ENCODE results near the gene TUBGCP6.

Gene TUBGCP6

DNA sequence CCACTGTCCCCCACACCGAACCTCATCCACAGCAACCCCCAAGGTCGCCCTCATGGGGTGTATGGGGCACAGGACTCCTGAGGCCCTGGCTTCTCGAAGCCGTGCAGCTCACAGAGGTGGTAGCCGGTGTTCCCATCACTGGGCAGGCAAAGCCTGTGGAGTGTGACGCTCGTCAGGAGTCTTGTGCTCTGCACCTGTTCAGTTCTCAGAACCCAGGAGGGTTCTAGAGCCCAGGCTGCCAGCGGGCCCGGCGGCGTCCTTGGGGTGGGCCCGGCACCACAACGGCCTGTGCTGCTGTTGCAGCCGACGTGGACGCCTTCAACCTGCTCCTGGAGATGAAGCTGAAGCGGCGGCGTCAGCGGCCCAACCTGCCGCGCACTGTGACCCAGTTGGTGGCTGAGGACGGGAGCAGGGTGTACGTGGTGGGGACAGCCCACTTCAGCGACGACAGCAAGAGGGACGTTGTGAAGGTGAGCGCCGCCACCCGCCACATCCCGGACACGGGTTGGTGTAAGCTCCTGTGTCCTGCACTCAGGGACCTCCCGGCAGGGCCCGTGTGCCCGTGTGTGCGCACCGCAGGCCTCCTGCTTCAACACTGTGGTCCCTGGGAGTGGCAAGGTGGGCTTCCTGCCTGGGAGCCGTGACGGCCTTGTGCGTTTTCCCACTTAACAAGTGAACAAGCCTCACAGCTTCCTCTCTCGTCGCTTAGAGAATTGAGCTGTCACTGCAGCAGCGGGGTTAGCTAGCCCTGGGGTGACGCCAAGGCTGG, 50.6 kb downstream of the TUBGCP6 start:
- no peak for DNase-seq

DNA sequence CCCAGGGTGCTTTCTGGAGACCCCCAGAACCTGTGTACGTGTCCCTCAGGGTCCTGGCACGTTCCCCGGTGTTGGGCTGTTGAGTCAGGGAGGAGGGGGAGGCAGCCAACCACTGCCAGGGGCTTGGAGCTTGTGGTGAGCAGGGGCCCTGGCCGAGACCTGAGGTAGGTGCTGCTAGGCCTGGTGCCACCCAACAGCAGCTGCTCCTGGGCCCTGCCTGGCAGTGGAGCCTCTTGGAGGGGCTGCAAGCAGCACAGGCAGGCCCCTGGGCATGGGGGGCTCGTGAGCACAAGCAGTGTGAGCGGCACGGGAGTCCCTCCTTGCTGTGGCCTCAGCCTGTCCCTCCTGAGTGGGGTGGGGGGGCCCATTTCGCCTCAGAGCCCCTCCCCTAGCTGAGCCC, 51.2 kb downstream of the TUBGCP6 start:
- no peak for DNase-seq

DNA sequence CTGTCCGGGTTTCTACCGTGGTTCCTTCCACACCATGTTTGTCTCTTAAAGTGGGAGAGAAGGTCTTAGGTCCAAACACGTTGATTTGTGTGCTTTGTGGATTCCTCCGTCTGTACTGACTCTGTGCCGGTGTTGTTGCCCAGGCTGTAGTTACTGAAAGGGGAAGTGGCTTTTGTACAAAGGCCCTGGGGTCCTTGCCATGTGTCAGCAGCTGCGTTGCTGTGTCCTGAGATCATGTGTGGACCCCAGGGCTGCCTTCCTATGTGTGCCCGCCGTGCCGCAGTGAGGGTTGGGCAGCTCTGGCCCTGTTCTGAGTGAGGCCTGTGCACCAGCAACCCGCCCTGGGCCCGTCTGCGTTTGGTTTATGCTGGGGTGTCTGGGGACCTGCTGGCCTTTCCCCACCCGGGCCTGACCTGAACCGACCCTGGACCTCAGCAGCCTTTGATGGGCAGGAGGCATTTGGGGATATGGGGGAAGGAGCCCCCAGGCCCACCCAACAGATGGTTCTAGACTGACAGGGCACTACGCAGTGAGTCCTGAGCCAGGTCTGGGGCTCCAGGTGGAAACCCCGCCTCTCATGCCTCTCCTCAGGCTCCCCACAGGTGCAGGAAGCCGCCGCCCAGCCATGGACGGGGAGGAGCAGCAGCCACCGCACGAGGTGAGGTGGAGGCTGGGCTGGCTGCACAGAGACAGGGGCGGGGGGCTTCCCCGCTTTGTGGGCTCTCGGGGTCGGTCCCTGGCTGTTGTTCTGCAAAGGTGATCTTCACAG, 52.2 kb downstream of the TUBGCP6 start:
- no peak for DNase-seq

DNA sequence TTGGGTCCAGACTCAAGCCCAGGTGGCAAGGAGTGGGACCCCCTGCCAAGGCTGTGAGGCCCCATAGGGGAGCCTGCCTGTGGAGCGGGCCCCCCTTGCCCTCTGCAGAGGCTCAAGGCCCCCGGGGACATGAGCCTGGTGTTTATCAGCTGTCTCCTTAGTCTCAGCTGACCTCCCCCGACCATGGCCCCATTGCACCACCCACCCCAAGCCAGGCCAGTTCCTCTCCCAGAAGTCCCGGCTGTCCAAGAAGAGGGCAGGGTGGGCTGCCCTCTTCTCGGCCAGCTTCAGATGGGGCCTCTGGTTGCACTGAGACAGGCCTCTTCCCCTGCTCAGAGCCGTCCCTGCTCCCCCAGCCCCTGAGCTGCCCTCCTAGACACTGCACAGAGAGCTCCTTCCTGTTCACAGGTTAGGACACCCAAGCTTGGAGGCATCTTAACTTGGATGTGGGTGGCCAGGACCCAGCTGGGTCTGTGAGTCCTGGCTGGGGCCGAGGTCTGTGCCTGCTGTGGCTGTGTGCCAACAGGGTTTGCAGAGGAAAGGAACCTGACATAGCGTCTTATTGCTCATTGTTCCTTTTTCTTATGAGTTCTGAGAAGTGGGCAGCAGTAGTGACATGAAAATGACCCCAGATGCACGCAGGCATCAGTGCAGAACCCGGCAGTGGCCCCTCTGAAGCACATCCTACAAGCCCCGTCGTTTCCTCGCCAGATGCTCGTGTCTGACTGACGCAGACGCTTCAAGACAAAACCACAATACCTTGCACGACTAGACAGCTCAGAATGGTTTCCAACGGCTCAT, 53.7 kb downstream of the TUBGCP6 start:
- peak; percentile 45 to 52 for DNase-seq

DNA sequence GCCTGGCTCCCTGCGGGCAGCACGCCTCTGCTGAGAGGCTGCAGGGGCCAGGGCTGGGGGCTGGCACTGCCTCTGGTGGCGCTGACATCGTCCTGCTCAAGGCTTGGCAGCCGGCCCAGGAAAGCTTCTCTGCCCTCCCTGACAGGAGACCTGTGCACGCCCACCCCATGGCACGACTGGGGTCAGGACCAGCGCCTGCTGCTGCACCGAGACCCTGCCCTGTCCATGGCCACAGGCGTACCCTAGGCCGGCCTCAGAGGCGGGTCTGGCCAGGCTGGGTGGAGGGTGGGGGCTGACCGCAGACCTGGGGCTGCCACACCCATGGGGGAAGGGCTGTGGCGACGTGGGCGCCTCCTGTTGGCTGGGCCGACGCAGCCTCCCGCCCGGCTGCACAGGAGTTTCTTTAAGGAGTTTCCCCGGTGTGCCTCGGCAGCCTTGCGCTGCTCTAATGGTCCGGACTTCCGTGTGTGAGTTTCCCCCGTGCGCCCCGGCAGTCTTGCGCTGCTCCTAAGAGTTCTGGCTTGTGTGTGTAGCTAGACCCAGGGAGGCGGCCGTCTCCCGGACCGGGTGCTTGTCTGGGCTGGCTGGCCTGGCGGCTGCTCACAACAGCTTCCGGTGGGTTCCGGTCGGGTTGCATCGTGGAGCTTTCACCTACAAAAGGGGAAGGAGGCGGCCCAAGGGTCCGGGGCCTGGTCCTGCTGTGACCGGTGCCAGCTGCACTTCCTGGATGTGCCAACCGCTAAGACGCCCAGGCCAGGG, 54.5 kb downstream of the TUBGCP6 start:
- peak; percentile 61 to 63 for DNase-seq

DNA sequence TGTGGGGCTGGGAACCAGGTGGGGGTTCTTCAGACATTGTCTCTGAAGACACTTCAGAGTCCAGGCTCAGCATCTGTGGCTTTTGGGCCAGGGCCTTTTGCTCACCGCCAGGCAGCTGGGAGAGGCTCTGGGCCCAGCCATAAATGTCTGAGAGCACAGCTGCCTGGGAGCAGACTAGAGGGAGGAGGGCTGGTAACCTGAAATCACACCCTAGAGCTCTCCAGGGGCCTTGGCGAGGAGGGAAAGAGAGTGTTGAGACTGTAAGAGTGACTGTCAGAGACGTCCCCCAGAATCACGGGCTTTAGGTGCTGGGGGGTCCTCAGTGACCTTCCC, 55.0 kb downstream of the TUBGCP6 start:
- DNase-seq, result no peak

GRCh38 chr22:50189184-50189848, 55.5 kb downstream of the TUBGCP6 start:
- no peak for DNase-seq

- DNase-seq, result no peak
Observed at GRCh38 chr22:50188356-50188755, 56.5 kb downstream of the TUBGCP6 start.

DNA sequence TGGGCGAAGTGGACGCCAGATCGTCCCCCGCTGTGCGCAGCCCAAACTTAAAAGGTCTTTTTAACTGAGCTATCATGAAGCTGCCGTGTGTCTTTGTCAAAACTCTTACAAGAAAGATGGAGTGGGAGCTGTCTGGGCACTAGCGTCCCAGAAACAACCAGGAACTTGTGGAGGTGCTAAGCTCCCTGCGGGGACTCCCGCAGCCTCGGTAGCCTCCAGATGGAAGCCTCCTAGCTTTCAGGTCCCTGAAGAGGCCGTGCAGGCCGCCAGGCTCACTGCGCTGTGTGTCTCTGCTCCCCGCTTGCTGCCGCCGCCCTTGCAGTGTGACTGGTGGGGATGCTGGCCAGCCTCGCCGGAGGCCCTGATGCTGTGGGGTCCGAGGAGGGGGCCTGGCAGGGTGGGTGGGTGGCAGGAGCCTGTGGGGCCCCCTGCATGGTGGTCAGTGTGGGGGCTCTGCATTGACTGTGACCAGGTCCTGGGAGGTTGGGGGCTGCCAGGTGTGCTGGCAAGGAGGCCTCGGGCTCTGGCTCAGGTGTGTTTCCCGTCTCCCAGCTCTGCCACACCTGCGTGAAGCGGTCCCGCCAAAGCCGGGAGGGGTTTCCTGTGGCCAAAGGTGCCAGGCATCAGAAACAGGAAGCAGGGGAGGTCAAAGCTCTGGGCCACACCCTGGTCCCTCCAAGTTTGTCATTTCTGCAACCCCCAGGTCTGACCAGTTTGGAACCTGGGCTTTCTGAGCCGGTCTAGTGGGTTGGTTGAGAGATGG, 57.9 kb downstream of the TUBGCP6 start:
- DNase-seq, result no peak

DNA sequence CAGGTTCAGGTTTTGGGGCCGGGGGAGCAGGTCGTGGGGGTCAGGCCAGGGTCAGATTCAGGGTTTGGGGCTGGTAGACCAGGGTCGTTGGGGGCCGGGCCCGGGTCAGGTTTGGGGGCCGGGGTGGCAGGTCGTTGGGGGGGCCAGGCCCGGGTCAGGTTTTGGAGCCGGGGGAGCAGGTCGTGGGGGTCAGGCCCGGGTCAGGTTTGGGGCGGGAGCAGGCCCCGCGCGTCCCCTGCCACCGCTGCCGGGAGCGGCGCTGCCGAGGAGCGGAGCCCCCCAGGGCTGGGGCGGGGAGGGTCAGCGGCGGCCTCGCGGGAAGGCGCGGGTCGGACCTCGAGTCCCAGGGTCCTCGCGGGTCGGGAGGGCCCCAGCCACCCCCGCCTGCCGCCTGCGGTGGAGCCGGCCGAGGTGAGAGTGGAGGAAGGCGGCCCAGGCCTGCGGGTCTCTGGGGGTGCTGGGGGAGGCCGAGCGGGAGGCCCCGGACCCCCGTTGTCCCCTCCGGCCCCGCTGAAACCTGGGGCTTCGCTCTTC, 58.6 kb downstream of the TUBGCP6 start:
- DNase-seq, result no peak

DNA sequence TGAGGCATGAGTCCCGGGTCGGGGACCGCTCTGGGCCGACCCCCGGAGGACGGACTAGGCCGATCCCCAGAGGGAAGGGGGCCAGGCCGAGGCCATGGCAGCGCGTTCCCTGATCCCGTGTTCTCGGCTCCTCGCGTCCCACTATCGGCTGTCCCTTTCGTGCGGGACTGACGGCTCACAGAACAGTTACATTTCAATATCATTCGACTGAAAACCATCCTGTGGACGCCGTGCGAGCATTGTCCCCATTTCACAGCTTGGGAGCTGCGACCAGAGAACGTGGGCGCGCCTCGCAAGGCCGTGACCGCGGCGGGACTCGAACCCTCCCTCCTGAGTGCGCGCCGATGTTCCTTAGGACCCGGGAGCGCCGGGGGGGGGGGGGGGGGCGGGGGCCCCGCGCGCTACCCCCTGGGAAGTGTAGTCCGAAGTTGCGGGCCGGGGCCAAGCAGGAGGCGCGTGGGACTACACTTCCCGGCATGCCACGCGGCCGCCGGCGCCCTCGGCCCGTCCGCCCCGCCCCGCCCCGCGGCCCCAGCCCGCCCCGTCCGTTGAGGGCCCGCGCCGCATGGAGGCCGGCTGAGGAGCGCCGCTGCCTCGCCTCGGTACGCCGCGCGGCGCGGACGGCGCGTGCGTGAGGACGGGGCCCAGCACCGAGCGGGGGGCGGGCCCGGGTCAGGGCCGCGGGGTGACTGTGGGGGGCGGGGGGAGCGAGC, 59.3 kb downstream of the TUBGCP6 start, which contains the start of gene TRABD:
Gene TRABD (plus strand): TSS at position 539 of the 713 bp plus-strand sequence. CDS start 7,148 bp downstream, outside the sequence.
- DNase-seq, result peak; percentile 81 to 88

- no peak for DNase-seq
Observed at GRCh38 chr22:50184902-50185374, 59.9 kb downstream of the TUBGCP6 start.

DNA sequence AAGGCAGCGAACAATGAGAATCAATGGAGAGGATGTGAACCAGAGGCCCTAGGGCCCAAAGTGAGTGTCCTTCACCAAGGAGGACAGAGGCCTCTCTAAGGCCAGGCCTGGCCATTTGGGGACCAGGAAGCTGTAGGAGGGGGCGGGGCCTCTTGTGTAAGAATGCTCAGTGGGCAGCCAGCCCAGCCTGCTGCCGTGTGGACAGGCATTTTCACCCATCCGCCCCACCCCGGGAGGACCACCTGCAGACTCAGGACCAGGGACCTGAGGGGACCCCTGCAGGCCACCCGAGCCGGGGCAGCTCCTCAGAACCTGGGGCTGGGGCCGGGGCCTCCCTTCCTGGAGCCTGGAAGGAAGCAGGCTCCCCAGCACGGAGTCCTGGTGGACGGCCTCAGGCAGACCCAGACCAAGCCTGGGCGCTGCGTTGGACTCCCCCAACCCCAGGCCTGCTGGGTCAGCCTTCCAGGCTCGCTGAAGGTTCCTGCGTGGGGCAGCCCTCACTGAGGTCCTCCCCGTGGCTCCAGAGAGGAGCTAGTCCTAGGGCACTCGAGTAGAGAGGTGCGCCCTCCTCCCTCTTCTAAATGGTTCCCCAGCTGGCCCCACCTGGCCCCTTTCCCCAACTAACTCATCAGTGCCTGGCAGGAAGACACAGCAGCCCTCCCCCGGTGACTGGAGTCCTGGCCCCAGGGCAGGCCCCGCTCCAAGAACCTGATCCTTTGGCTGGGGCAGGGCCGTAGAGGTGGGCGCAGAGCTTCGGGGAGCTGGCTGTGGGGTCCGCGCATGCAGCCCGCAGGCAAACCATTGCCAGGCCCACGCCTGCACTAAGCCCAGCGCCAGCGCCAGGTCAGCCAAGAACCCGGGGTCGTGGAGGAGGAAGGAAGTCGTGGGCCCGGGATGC, 60.6 kb downstream of the TUBGCP6 start:
- DNase-seq, result no peak

DNA sequence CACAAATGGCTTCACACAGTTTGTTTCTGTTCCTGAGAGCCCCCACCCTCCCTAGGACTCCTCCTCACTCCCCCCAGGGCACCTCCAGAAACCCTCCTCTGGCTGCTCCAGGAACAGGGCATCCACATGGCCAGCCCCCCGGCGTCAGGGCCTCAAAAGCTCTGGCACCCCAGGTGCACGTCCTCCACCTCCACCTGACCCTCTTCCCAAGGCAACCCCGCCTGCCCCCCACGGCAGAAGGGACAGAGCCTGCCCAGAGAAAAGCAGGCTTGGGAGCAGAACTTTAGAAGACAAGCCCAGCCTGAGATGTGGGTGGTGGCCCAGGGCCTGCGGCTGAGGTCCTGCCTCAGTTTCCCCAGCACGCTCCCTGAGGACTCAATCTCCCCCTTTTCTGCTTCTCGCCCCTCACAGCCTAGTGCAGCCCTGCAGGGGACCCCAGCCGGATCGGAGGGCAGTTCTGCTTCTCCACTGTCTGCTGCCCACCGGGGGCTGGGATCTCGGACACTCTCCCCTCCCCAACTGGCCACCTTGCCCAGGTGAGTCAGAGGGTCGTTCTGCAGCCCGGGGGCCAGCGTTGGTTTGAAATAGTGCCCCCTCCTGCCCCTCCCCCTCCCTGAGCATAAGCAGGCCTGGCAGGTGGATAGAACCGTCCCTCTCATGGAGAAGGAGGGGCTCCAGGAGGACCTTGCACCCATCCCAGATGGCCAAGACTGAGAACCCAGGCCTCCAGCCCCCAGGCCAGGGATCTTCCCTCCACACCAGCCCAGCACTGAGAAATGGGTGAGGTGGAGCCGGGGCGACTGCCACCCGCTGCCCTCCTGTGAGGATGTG, 61.5 kb downstream of the TUBGCP6 start:
- DNase-seq, result no peak

DNA sequence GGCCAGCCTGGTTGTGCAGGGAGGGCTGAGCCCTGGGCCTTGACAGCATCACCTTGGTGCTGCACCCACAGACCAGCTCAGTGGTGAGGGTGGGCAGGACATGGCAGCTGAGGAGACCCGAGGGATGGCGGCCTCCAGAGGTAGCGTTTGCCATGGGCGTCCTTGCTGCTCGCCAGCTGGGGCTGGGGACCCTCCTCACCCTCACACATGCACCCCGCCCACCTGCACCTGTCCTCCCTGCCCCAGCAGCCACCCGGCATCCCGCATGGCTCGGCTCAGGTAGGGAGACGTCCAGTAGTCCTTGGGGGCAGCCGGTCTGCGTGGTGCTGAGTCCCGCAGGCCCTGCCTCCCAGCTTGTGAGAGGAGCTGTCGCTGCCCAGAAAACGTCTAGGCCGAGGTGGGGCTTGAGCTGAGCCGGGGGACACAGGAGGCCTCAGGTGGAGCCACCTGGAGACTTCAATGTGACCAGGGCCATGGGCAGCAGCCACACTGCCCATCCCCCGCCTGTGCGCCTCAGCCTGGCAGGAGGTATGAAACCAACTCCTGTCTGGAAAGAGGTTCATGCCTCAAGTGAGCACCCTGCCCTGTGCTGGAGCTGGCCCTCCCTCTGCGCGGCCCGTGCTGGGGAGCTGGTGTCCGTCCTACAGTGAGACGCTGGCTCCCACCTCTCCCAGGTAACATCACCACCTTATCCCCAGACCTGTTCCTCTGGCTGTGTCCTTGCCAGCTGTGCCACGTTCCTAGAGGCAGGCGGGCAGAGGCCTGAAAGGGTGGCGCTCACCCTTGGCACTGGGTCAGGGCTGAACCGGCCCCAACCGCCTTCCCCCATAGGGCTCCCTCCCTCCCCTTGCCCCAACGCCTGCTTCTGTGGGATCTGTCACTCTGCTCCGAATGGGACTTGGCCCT, 62.4 kb downstream of the TUBGCP6 start:
- no peak for DNase-seq

DNA sequence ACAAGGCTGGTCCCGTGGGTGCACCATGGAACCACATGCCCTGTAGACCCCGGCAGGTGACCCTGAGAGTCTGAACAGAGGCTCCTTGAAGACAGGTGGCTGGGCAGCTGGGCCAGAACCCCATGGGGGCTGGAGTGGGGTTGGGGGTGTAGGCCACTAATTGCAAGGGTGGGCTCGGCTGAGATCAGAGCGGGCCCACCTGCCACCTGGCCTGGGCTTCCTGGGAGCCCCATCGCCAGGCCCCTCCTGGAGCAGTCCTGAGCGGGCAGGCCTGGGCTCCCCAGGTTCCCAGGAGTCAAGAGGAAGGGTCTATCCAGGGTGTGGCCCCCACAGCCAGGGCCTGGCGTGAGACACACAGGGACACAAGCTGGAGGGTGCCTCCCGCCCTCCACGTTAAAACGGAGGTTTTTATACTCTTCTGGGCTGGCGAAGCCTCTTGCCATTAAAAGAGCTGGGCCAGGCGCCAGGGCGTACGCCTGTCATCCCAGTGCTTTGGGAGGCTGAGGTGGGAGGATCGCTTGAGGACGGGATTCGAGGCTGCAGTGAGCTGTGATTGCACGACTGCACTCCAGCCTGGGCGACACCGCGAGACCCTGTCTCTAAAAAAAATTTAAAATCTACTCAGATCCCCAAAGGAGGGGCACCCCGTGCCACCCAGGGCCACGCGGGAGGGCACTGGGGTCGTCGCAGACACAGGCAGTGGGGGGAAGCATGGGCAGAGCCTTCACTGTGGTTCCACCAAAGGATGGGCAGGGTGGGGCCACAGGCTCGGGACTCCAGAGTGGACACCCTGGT, 63.9 kb downstream of the TUBGCP6 start:
- no peak for DNase-seq

Data from stimulated activated CD4-positive, alpha-beta T cell treated with anti-CD3 and anti-CD28 coated beads, Interleukin-2, amount 100 ng/mL, for 48 hours (primary cell).